NT2/D1 (cell line): ENCODE results near the gene SWI5.

Source experiments
- SUZ12 ChIP-seq: IDR thresholded peaks from 2 replicates; pipeline ENCODE4 v1.6.1; 2011; ENCODE audit not compliant: insufficient read length, insufficient read depth; ENCODE audit errors: extremely low read depth
- YY1 ChIP-seq: IDR thresholded peaks from 2 replicates; pipeline ENCODE4 v1.6.1; 2011; ENCODE audit not compliant: insufficient read length, insufficient read depth
- ZNF274 ChIP-seq: IDR thresholded peaks from 2 replicates; pipeline ENCODE4 v1.6.1; 2011; ENCODE audit warnings: mild to moderate bottlenecking, low read depth, low read length

GRCh38 chr9:128232528-128233428 lies 43.3 kb upstream of the SWI5 start:
- TF ChIP-seq YY1 (no peak), ZNF274 (no peak), SUZ12 (no peak)
